RKO (cell line): Measurements from ENCODE around the gene ARHGAP33.
"Not testable (repeated sequence)": the region's sequence is repeated elsewhere in the genome, so short reads cannot be mapped to it uniquely, and the experiment has no call there.

ENCODE experiments used
- DNase-seq: peaks from one replicate; pipeline ENCODE4 v3.0.0-alpha.2; 2016; ENCODE audit warnings: low spot score

ARHGAP33 gene

DNA sequence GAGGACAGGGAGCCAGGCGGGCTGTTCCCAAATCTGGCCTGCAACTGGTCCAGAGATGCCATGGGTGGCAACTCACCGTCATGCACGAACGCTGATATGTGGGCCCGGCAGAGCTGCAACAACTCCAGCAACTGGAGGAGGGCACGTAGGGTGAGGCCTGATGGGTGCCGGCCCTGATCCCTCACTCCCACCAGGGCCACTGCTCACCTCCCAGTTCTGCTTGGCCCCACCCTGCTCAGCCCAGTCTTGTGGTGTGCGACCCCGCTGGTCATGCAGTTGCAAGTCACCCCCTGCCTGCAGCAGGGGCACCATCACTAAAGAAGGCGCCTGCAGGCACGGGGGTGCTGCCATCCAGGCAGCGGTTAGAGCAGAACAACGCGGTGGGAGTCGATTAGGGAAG is 16.9 kb downstream of the ARHGAP33 start:
- no peak for DNase-seq

DNA sequence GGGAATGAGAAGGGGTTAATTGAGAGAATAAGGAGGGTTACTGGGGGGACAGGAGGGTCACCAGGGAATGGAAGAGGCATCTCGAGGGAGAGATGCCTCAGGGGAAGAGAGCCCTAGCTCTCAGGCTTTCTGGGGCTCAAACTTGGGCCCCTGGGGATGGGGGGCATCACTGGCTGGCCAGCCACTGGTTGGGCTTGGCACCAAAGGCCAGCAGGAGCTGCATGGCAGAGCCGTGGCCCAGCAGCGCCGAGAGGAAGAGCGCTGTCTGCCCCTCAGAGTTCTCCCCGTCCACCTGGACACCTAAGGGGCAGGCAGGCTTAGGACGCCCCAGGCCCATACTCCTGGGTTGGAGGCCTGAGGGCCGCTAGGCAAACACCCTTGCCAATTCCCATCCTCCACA is 17.5 kb downstream of the ARHGAP33 start:
- DNase-seq: no peak

DNA sequence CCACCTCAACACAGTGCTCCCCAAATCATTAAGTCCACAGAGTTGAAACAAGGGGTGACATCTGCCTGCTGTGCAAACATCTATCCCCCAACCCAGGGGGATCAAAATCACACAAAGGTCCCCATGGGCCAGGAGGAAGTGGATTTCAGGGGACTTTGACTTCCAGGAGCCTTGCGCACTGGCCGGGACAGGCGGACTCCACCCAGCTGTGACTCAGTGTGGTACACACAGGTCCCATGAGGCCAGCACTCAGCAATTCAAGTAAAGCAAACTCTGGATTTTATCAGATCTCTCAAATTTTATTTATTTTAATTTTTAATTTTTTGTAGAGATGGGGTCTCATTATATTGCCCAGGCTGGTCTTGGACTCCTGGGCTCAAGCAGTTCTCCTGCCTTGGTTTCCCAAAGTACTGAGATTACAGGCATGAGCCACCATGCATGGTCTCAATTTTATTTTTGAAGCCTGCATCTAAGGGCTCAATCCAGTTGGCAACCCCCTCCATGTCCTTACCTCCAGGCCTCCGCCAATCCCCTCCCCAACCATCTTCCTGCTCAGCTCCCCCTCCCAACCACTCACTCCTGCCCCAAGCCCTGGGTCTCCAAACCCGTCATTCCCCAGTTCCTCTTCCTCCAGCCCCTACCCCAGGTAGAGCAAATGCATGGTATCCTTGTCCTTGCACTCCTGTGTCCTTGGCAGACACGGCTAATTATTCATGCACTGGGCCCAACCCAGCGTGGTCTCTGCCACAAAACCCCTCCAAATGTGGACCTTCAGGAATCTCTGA is 18.2 kb downstream of the ARHGAP33 start:
- DNase-seq: no peak

DNA sequence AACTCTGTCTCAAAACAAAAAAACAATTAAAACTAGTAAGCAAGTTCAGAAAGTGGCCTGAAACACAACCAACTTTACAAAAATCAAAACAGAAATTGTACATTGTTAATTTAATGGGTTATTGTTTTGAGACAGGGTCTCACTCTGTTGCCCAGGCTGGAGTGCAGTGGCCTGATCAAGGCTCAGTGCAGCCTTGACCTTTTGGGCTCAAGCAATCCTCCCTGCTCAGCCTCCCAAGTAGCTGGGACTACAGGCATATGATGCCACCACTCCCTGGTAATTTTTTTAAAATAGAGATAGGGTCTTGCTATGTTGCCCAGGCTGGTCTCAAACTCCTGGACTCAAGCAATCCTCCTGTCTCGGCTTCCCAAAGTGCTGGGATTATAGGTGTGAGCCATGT is 20.2 kb downstream of the ARHGAP33 start:
- not testable (repeated sequence) for DNase-seq

DNA sequence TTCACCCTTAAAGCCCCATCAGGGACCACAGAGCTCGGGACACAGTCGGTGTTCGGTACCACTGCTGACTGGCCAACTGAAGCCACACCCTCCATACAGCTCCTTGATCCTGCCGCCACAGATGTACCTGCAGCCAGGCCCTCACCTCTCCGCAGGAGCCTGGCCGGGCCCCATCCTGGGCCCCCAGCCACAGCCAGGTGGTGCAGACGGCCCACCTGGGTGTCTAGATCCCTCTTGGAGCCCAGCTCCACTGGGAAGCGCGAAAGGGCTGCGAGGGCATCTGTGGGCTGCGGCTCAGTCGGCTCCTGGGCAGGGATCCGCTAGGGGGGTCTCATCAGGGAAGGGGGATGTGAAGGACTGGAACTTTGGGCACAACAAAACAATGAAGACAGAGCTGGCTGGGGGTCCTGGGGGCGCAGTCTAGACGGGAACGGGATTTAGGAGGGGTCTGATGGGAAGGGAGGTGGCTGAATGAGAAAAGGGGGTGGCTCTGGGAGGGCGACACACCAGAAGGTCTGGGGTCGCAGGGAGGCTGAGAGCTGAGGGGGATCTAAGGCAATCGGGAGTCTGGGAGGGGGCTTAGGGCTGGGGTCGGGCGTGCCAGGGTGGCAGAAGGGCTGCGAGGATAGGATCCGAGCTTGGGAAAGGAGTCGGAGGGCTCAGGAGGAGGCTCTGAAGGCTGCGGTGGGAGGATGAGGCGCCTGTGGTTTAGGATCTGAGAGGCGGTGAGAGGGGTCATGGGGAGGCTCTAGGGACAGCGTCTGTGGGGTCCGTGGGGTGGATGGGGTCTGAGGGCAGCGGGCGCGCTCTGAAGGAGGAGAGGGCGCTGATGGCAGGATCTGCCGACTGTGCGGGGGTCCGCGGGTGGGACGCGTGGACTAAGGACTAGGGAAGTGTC is 21.5 kb downstream of the ARHGAP33 start:
- DNase-seq: no peak

DNA sequence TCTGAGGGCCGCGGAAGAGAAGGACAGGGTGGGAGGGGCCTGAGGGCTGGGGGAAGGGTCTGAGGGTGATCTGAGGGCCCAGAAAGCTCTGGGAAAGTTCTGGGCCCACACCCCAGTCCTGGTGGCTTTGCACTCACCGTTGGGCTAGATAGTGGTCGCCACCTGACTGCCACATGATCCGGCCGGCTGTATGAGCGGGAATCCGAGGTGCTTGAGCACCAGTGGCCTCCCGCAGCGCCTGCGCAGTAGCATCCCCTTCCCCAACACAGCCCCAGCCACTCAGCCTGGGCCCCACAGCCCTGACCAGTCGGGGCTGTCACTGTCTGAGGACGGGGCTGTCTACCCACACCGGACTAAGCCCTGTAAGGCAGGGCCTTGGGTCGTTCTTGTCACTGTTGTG is 22.3 kb downstream of the ARHGAP33 start:
- no peak for DNase-seq

DNA sequence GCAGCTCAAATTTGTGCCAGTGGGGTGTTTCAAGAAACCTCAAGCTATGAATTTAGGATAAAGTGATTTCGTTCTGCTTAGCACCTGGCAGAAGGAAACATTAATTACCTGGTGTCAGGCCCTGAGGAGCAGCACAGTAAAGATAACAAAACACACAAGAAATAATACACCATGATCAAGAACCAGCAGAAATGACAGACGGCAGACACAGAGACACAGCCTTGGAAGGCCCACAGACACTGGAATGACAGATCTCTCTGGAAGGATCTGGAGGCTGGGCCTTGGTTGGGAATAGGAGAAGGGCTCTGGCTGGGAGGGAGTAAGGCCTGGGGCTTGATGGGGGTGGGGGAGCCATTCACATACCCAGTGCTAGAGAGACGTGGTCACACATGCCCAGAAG is 26.5 kb downstream of the ARHGAP33 start:
- DNase-seq: no peak

DNA sequence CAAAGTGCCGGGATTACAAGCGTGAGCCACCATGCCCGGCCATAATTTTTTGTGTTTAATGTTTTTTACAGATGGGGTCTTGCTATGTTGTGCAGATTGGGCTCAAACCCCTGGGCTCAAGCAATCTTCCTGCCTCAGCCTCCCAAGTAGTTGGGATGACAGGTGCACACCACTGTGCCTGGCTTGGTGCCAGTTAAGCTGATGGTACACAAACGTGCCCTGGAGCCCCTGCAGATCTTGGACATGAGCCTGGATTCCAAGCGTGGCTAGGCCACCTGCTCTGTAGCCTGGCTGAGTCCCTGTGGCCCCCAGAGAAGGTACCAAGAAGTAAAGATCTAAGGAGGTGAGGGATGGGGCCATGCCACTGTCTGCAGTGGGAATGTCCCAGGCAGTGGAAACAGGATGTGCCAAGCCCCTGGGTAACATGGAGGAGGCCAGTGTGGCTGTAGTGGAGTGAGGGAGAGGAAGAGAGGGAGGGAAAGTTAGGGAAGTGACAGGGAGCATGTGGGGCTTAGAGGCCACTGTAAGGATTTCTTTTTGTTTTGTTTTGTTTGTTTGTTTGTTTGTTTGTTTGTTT is 30.2 kb downstream of the ARHGAP33 start:
- no peak for DNase-seq

DNA sequence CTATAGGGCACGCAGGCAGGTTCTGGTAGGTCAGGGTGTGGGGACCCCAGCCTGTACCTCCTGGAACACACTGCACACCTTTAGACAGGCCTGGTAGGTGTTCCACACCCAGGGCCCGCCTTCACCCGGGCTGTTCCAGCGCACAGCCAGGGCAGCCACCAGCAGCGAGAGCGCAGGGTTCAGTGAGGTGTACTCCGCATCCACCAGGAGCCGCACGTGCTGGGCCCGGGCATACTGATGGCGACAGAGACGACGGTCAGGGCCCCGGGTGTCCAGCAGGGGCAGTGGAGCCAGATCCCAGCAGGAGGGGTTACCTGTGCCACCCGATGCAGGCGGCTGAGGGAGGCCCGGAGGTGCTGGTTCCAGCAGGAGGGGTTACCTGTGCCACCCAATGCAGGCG is 31.2 kb downstream of the ARHGAP33 start:
- no peak for DNase-seq

DNA sequence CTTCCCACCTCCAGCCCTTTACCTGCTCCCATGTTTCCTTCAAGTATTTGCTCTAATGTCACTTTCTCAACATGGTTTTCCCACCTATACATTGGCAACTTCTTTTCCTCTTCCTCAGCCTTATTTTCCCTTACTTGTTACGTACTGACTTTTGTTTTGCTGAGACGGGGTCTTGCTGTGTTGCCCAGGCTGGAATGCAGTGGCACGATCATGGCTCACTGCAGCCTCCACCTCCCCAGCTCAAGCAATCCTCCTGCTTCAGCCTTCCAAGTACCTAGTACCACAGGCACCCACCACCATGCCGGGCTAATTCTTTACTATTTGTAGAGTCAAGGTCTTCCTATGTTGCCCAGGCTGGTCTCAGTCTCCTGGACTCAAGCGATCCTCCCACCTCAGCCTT is 32.3 kb downstream of the ARHGAP33 start:
- DNase-seq: no peak

DNA sequence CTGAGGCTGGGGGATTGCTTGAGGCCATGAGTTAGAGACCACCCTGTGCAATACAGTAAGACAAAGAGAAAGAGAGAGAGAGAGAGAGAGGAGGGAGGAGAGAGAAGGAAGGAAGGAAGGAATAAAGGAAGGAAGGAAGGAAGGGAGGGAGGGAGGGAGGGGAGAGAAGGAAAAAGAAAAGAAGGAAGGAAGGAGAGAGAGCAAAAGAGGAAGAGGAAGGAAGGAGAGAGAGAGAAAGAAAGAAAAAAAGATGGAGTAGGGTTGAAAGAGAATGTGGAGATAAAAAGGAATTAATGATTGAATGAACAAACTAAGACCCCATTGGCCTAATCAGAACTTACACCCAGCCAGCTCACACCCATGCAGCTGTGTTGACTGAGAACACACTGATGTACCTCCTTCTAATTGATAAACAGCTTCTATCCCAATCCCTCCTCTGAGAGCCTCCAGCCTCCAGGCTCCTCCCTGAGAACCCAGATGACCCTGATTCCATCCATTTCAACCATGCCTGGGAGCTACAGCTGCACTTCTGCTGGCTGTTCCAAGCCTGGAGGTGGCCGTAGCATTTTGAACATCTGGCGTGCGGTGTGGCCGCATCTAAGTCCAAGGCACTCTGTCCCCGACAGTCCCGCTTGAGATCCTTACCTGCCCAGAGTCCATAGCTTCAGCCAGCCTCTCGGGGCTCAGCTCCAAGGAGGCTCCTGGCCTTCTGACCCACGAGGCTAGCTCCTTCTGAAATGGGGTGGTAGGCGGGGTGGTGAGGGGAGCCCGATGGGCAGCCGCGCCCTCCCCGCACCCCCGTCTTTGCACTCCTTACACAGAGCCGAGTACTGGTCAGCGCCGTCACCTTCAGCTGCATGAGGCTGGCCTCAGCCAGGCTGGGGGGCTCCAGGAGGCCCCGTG is 36.2 kb downstream of the ARHGAP33 start:
- DNase-seq: no peak

DNA sequence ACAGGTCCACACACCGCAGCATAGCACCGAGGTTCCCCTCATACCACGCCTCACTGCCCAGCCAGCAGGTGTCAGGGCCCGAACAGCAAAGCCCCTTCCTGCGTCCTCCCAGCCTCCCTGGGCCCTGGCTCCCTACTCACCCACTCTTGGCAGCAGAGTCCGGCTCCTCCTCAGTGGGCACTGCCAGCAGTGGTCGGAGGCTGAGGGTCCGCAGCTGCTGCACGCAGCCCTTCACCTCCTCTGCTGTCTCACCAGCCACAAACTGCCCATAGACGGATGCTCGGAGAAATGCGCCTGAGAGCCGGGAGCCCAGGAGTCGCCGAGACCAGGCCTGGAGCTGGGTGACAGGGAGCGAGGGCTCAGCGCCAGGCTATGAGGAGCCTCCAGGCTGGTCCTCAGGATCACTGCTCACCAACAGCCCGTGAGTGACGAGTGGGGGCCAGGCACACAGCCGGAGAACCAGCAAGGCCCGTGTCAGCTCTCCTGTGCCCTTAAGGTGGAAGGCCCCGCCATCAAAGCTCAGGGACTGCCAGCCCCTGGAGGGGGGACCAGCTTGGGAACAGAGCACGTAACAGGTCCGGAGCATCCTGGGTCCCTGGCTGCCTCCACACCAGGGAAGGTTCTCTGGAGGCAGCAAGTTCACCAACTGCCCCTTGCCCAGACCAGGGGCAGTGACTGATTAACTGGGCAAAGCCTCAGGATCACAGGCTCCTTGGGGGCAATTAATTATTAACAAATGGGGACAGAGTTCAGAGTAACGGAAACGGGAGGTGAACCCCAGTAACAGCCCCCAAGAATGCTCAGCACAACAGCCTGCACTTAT is 37.1 kb downstream of the ARHGAP33 start, which contains the start of gene PRODH2:
Gene PRODH2 (minus strand): TSS at position 626 of the 823 bp plus-strand sequence. CDS start 40 bp downstream, at position 586.
- no peak for DNase-seq

DNA sequence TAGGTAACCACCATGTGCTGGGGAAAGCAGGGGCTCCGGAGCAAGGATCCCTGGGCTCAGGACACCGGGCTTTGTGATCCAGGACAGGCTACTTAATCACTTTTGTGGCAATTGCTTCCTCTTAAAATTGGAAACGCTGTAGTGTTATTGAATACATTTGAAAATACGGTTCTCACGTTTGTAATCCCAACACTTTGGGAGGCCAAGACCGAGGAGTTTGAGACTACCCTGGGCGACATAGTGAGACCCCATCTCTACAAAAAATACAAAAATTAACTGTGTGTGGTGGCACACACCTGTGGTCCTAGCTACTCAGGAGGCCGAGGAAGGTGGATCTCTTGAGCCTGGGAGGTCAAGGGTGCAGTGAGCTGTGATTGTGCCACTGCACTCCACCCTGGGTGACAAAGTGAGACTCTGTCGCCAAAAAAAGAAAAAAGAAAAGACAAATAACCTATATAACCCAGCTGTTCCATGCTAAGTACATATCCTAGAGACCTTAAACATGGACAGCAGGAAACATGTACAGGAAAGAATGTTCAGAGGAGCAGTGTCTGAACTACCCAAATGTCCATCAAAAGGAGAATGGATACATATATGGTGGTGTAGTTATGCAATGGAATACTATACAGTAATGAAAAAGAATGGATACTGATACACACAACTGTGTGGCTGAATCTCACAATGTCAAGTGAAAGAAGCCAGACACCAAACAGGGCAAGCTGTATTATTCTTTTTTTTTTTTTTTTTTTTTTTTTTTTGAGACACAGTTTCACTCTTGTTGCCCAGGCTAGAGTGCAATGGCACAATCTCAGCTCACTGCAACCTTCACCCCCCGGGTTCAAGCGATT is 37.9 kb downstream of the ARHGAP33 start:
- DNase-seq: no peak

DNA sequence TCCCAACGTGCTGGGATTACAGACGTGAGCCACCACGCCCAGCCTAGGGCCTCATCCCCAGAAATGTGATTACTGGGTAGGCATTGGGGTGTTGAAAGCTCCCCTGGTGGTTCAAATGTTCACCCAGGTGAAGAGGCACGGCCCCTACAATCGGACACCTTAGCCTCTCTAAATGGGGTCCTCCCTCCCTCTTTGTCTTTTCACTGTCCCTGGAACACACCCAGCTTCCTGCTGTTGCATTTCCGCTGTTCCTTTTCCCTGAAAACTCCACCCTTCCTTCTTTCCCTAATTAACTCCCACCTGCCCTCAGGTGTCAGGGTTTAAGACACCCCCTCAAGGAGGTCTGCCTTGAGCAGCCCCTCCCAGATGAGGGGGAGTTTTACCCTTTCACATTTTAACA is 40.9 kb downstream of the ARHGAP33 start:
- no peak for DNase-seq

DNA sequence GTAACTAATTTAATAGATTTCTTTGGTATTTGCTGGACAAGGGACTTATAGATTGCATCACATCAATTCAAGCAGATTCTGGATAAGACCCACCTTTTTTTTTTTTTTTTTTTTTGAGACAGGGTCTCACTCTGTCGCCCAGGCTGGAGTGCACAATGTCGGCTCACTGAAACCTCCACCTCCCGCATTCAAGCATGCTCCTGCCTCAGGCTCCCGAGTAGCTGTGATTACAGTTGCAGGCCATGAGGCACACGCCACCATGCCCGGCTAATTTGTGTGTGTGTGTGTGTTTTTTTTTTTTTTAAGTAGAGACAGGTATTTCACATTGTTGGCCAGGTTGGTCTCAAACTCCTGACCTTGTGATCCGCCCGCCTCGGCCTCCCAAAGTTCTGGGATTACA is 41.5 kb downstream of the ARHGAP33 start:
- no peak for DNase-seq

DNA sequence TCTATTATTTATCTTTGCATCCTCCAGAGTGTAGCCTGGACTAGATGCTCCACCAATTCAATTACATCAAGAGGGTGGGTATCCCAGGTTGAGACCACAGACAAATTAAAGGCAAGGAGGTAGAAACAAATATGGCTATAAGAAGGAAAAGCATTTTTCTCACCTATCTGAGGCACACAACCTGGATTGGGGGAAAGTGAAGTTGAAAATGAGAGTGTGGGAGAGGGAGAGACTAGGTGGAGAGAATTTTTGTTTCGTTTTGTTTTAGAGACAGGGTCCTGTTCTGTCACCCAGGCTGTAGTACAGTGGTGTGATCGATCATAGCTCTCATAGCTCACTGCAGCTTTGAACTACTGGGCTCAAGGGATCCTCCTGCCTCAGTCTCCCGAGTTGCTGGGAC is 43.1 kb downstream of the ARHGAP33 start:
- no peak for DNase-seq

DNA sequence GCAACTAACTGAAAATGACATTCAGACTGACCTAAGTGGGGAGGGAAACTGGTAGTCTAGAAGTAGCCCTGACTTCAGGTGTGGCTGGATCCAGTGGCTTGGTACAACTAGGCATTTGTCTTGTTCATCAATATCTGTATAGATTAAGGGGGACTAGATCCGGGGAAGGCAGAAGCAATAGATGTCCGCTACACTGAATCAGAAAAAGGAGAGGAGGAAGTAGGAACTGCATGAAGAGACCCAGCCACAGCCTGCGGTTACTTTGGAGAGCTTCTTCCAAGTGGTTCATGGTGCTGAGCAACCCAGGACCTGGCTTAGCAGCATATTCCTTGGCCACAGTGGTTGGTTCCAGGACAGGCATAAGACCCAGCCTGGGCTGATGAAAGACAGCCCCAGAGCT is 47.2 kb downstream of the ARHGAP33 start:
- DNase-seq: no peak

DNA sequence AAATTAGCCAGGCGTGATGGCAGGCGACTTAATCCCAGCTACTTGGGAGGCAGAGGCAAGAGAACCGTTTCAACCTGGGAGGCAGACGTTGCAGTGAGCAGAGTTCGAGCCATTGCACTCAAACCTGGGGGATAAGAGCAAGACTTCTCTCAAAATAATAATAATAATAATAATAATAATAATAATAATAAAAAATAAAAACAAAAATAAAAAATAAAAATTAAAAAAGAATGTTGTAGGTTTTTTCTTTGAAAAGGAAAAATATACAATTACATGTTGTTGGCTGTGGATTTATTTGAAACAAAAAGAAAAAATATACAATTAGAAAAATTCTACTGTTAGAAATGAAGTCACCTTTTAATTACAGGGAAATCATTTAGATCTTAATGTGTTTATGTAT is 48.8 kb downstream of the ARHGAP33 start:
- DNase-seq: no peak

DNA sequence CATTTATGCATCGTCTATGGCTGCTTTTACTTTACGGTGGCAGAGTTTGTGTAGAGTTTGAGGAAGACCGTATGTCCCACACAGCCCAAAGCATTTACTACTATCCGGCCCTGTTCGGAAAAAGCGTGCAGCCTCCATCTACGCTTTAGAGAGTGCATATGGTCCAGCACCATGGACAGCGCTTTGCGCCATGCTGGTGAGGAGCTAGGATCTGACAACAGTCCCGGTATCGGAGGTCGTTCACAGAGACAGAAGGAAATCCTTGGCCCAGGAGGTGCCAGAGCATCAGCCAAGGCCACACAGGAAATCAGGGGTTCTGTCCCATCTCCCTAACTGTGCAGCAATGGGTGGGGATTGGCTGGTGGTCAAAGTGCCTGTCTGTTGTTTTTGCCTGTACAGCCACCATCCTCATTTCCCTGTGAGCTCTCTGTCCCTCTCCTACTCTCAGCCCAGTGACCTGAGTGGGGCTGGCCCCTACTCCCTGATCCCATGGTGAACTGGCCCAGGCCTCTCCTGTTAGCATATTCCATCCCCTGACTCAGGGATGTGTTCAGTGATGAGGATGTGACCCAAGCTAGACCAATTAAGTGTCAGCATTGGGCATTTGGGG is 53.4 kb downstream of the ARHGAP33 start:
- DNase-seq: peak; percentile 59

DNA sequence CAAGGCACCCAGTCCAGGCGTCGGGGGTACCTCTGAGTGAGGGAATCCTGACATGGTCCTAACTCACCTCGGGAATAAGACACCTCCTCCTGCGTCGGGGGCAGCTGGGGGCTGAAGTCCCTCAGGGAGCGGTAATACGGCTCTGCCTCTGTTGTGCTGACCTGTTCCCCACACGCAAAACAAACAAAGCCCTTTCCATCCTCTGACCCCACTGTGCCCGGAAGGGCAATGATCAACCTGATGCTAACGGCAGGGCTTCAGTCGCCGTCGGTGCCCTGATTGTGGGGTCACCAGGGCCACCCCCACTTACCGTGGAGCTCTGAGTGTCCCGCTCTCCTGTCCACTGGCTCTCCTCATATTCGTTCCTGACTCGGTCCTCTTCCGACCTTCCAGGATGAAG is 55.6 kb downstream of the ARHGAP33 start:
- DNase-seq: no peak
